Activated naive CD4-positive, alpha-beta T cell treated with anti-CD3 and anti-CD28 coated beads, Interleukin-2, amount 50 U/mL, for 24 hours (primary cell): Measurements from ENCODE around the gene AGRP.

Source experiments
- H3K27ac Mint-ChIP-seq: one replicate; pipeline ENCODE4 v1.8.0; 2021; ENCODE audit warnings: mild to moderate bottlenecking, mixed read lengths
- H3K27me3 Mint-ChIP-seq: one replicate; pipeline ENCODE4 v1.8.0; 2021; ENCODE audit warnings: mixed read lengths
- H3K36me3 Mint-ChIP-seq: one replicate; pipeline ENCODE4 v1.8.0; 2021; ENCODE audit warnings: mixed read lengths
- H3K4me1 Mint-ChIP-seq: one replicate; pipeline ENCODE4 v1.8.0; 2021; ENCODE audit warnings: mixed read lengths
- H3K4me3 Mint-ChIP-seq: one replicate; pipeline ENCODE4 v1.8.0; 2021; ENCODE audit warnings: mild to moderate bottlenecking, mixed read lengths
- H3K9me3 Mint-ChIP-seq: one replicate; pipeline ENCODE4 v1.8.0; 2021; ENCODE audit warnings: mixed read lengths

AGRP gene

GRCh38 chr16:67481561-67482232 is 1.6 kb downstream of the AGRP start:
- Mint-ChIP-seq H3K9me3 (no peaks in the 10 kb centered on the region), H3K36me3 (peaks cover 1% of the 10 kb centered on the region), H3K27ac (peak overlapping the region; percentile 96), H3K27me3 (no peaks in the 10 kb centered on the region), H3K4me1 (peaks cover 43% of the 10 kb centered on the region), H3K4me3 (peak overlapping the region; percentile 98)

DNA sequence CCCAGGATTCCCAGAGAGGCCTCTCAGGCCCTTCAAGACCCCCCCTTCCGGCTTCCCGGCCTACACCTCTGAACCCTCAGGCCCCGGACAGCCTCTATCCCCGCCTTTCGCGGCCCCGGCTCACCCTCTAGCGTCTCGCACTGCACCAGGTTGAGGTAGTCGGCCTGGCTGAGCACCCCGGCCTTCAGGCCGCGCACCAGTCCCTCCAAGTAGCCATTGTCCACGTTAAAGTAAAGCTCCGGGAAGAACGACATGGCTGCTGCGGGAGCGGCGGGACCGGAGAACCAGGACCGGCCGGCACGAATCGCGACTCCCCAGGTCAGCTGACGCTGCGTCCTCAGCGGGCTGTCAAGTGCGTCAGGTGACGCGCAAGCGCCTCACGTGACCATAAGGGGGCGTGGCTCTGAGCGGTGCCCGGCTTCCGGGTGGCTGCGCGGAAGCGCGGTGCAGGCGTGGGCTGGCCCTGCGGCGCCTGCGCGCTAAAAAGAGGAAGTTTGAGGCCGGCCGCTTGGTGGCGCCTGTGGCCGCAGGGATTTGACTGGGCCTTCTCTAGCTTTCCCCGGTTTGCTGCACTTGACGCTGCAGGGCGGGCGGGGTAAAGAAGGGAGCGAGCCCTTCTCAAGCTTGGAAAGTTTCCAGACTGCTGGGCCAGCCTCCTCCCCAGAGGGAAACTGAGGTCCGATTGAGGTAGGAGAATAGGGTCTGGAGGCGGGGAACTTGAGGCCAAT is 2.4 kb downstream of the AGRP start, which contains the start of gene ATP6V0D1:
Gene ATP6V0D1 (minus strand): TSS at position 325 of the 728 bp plus-strand sequence. CDS start 71 bp downstream, at position 254.
- no peaks in the 10 kb centered on the region for H3K27me3 Mint-ChIP-seq
- no peaks in the 10 kb centered on the region for H3K9me3 Mint-ChIP-seq
- H3K27ac Mint-ChIP-seq: peak within 1 kb of the TSS; percentile 96
- H3K4me1 Mint-ChIP-seq: peaks cover 49% of the 10 kb centered on the region
- peaks cover 1% of the 10 kb centered on the region for H3K36me3 Mint-ChIP-seq
- peak within 1 kb of the TSS; percentile 98 for H3K4me3 Mint-ChIP-seq

- H3K27ac Mint-ChIP-seq: no peak overlapping the region
- H3K27me3 Mint-ChIP-seq: no peaks in the 10 kb centered on the region
- peaks cover 2% of the 10 kb centered on the region for H3K36me3 Mint-ChIP-seq
- peaks cover 60% of the 10 kb centered on the region for H3K4me1 Mint-ChIP-seq
- H3K9me3 Mint-ChIP-seq: no peaks in the 10 kb centered on the region
- peak overlapping the region; percentile 16 for H3K4me3 Mint-ChIP-seq
These were observed 5.3 kb downstream of the AGRP start for GRCh38 chr16:67477960-67478554.

GRCh38 chr16:67474551-67475455 is 8.5 kb downstream of the AGRP start:
- Mint-ChIP-seq H3K4me1 (peaks cover 75% of the 10 kb centered on the region), H3K36me3 (peaks cover 4% of the 10 kb centered on the region), H3K27ac (no peak overlapping the region)

GRCh38 chr16:67471758-67472384 is 11.5 kb downstream of the AGRP start:
- Mint-ChIP-seq H3K27ac (no peak overlapping the region), H3K4me3 (no peak overlapping the region), H3K4me1 (peaks cover 67% of the 10 kb centered on the region), H3K36me3 (peaks cover 3% of the 10 kb centered on the region), H3K27me3 (no peaks in the 10 kb centered on the region), H3K9me3 (no peaks in the 10 kb centered on the region)

More at GRCh38 chr16:67474551-67475455, 8.5 kb downstream of the AGRP start:
- Mint-ChIP-seq H3K27me3 (no peaks in the 10 kb centered on the region), H3K9me3 (no peaks in the 10 kb centered on the region), H3K4me3 (no peak overlapping the region)

- Mint-ChIP-seq H3K27ac (no peak overlapping the region), H3K9me3 (no peaks in the 10 kb centered on the region), H3K4me1 (peaks cover 71% of the 10 kb centered on the region), H3K4me3 (no peak overlapping the region), H3K36me3 (peaks cover 3% of the 10 kb centered on the region), H3K27me3 (no peaks in the 10 kb centered on the region)
These were observed 13.0 kb downstream of the AGRP start for GRCh38 chr16:67470359-67470758.

GRCh38 chr16:67468731-67469130 is 14.6 kb downstream of the AGRP start:
- Mint-ChIP-seq H3K27ac (no peak overlapping the region), H3K9me3 (no peaks in the 10 kb centered on the region), H3K36me3 (peaks cover 3% of the 10 kb centered on the region)

GRCh38 chr16:67466581-67466980 is 16.8 kb downstream of the AGRP start:
- H3K9me3 Mint-ChIP-seq: no peaks in the 10 kb centered on the region
- peaks cover 42% of the 10 kb centered on the region for H3K4me1 Mint-ChIP-seq
- no peak overlapping the region for H3K27ac Mint-ChIP-seq
- H3K27me3 Mint-ChIP-seq: no peaks in the 10 kb centered on the region
- H3K36me3 Mint-ChIP-seq: no peaks in the 10 kb centered on the region
- H3K4me3 Mint-ChIP-seq: no peak overlapping the region

More at GRCh38 chr16:67468731-67469130, 14.6 kb downstream of the AGRP start:
- Mint-ChIP-seq H3K4me3 (no peak overlapping the region), H3K27me3 (no peaks in the 10 kb centered on the region), H3K4me1 (peaks cover 57% of the 10 kb centered on the region)

DNA sequence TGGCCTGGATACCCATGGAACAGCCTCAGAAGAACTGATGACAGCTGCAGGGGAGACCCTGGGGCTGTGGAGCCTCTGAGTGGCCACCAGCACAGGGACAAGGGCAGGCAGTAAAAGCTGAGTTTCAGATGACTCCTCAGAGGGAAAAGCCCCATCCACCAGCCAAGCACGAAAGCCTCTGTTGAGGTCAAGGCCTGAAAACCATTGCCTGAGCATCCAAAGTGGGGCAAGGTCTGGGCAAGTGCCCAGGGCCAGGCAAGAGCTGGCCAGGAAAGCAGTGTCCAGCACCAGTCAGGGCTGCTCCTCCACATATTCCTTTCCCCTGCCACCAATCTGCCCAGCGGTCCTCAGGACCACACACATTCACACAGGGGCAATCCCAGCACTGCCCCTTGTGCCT is 18.8 kb downstream of the AGRP start:
- Mint-ChIP-seq H3K4me3 (no peak overlapping the region), H3K27ac (no peak overlapping the region), H3K36me3 (no peaks in the 10 kb centered on the region), H3K9me3 (no peaks in the 10 kb centered on the region), H3K27me3 (no peaks in the 10 kb centered on the region), H3K4me1 (peaks cover 31% of the 10 kb centered on the region)

- Mint-ChIP-seq H3K27ac (no peak overlapping the region), H3K4me1 (peaks cover 32% of the 10 kb centered on the region), H3K27me3 (no peaks in the 10 kb centered on the region), H3K4me3 (no peak overlapping the region), H3K36me3 (no peaks in the 10 kb centered on the region), H3K9me3 (no peaks in the 10 kb centered on the region)
These were observed 19.7 kb downstream of the AGRP start for GRCh38 chr16:67463691-67464090.

- Mint-ChIP-seq H3K4me1 (peaks cover 28% of the 10 kb centered on the region), H3K27ac (no peak overlapping the region), H3K4me3 (no peak overlapping the region), H3K9me3 (no peaks in the 10 kb centered on the region), H3K27me3 (no peaks in the 10 kb centered on the region), H3K36me3 (no peaks in the 10 kb centered on the region)
These were observed 20.3 kb downstream of the AGRP start for GRCh38 chr16:67463059-67463458.

DNA sequence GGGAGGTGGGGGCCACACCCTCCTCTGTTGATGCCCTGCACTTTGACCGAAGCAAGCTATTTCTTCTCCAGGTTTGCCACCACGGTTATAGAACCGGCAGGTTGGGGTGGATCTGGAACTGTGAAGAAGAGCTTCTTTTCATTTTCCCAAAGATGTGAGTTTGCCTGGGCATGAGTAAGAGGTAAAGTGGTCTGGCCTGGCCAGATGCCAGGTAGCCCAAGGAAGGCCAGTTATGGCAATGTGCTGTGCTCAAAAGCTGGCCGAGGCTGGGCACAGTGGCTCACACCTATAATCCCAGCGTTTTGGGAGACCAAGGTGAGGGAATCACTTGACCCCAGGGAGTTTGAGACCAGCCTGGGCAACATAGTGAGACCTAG is 21.1 kb downstream of the AGRP start:
- Mint-ChIP-seq H3K4me3 (no peak overlapping the region), H3K9me3 (no peaks in the 10 kb centered on the region), H3K27ac (no peak overlapping the region), H3K36me3 (no peaks in the 10 kb centered on the region), H3K27me3 (no peaks in the 10 kb centered on the region), H3K4me1 (peaks cover 22% of the 10 kb centered on the region)

DNA sequence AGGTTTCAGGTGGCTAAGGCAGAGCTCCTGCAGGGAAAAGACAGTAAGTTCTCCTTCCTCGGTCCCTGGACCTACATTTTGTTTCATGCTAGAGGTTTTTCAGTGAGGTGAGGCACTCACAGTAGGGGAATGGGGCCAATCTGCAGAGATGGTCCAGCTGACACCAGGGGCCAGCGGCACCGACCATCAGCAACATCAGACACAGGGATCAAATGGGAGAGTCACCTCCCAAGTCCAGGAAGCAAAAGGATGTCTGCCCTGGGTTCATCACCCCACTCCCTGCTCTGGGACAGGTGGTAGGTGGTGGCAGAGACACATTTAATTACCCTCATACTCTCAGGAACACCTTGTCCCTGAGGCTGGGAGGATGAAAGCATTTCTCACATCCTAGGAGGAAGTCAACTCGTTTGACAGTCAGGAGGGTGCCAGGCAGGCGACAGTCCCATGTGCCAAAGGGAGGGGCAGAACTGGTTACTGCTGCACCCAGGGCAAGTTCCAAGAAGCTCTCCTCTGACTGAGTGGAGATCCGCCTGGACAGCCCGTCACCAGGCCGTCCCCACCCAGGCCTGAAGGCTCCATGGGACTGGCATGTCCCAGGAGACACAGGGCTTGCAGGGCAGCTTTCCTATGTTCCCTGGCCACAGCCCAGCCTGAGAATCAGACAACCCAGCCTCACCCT is 21.6 kb downstream of the AGRP start:
- Mint-ChIP-seq H3K36me3 (no peaks in the 10 kb centered on the region), H3K27ac (no peak overlapping the region), H3K9me3 (no peaks in the 10 kb centered on the region), H3K4me3 (no peak overlapping the region), H3K4me1 (peaks cover 22% of the 10 kb centered on the region), H3K27me3 (no peaks in the 10 kb centered on the region)

GRCh38 chr16:67460961-67461360 is 22.4 kb downstream of the AGRP start:
- Mint-ChIP-seq H3K36me3 (no peaks in the 10 kb centered on the region), H3K27ac (no peak overlapping the region), H3K4me3 (no peak overlapping the region), H3K9me3 (no peaks in the 10 kb centered on the region), H3K4me1 (peaks cover 25% of the 10 kb centered on the region), H3K27me3 (no peaks in the 10 kb centered on the region)
